Measurements from ENCODE around the gene RSRP1. TPM values are rescaled to one million over a fixed set of nuclear protein-coding genes. Genes with fewer than 3 reads are reported as not detected.

The RSRP1 gene
- polyA plus RNA-seq, 2 donors = 45.2 to 264 TPM

DNA sequence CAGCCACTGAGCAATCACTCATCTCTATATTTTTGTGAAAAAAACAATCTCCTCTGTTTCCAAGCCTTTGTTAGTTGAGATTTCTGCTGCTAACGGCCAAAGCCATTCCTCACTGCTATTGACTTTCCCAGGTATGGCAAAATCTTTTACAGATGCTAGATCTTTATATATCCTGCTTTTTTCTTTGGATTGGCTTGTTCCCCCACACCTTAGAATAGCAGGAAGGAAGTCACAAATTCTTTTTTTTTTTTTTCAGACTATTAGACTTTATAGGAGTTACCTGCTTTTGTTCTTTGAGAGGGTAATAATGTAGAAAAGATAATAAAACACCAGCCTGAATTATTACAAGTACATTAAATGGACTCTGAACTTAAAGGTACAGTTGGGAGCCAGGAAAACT is 39.2 kb downstream of the RSRP1 start:
- H3K36me3 ChIP-seq (ENCODE audit: control insufficient read depth in 2 of 2, insufficient read depth in 2 of 2, low read length in 1 of 2) = no peaks in the 10 kb centered on the region
- no peaks in the 10 kb centered on the region for H3K27me3 ChIP-seq (ENCODE audit: control insufficient read depth in 1 of 2, insufficient read depth in 2 of 2, low read length in 2 of 2)
- H3K4me1 ChIP-seq (ENCODE audit: control insufficient read depth in 2 of 2, insufficient read depth in 2 of 2, low read length in 1 of 2) = no peaks in the 10 kb centered on the region
- 58 to 73% methylated on average over 1 of the region's 1 CpG for WGBS, 2 donors
- no peaks in the 10 kb centered on the region for H3K9me3 ChIP-seq (ENCODE audit: control insufficient read depth in 2 of 2, insufficient read depth in 1 of 2, low read depth in 1 of 2, low read length in 1 of 2)
- H3K27ac ChIP-seq (ENCODE audit: low read depth in 2 of 2, low read length in 1 of 2) = no peak overlapping the region
- H3K4me3 ChIP-seq (ENCODE audit: low read depth in 1 of 2, low read length in 2 of 2) = no peak overlapping the region

DNA sequence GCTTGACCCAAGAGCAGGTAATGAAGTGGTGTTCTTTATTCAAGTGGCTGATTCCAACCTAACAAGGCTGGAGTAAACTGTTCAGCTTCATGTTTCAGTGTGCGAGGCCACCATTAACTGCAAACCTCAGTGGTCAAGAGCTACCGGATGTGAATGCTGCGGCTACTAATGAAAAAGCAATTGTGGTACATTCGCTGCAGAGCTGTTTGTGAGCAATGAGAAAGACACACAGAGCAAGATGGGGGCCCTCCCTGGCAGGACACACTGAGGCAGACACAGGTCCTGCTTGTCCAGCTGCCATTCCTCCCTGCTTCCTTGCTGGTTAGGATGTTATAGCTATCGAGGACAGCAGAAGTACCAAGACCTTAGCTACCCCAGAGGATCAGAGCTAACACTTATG is 41.1 kb downstream of the RSRP1 start:
- H3K9me3 ChIP-seq (ENCODE audit: control insufficient read depth in 2 of 2, insufficient read depth in 1 of 2, low read depth in 1 of 2, low read length in 1 of 2) = no peaks in the 10 kb centered on the region
- no peaks in the 10 kb centered on the region for H3K4me1 ChIP-seq (ENCODE audit: control insufficient read depth in 2 of 2, insufficient read depth in 2 of 2, low read length in 1 of 2)
- H3K4me3 ChIP-seq (ENCODE audit: low read depth in 1 of 2, low read length in 2 of 2) = no peak overlapping the region
- H3K36me3 ChIP-seq (ENCODE audit: control insufficient read depth in 2 of 2, insufficient read depth in 2 of 2, low read length in 1 of 2) = no peaks in the 10 kb centered on the region
- WGBS, 2 donors = 85% methylated on average over 5 of the region's 5 CpGs
- H3K27ac ChIP-seq (ENCODE audit: low read depth in 2 of 2, low read length in 1 of 2) = no peak overlapping the region
- no peaks in the 10 kb centered on the region for H3K27me3 ChIP-seq (ENCODE audit: control insufficient read depth in 1 of 2, insufficient read depth in 2 of 2, low read length in 2 of 2)

DNA sequence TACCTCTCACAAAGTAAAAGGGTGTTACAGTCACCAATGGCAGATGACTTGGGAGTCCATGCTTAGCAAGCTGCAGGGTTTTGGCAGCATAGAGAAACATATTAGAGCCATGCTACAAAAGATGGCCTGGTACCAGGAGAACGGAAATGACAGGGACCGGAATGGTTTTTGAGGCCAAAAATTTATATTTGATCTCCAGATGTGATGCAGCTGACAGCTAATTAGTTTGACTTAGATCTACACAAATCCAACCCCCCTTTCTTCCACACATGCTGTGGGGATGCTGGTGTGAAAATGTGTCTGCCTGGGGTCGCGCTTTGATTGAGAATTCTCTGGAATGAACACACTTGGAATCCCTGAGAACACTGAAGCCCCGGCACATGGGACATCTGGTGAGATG is 41.5 kb downstream of the RSRP1 start:
- Histone ChIP-seq H3K27ac (ENCODE audit: low read depth in 2 of 2, low read length in 1 of 2) (no peak overlapping the region), H3K9me3 (ENCODE audit: control insufficient read depth in 2 of 2, insufficient read depth in 1 of 2, low read depth in 1 of 2, low read length in 1 of 2) (no peaks in the 10 kb centered on the region), H3K4me3 (ENCODE audit: low read depth in 1 of 2, low read length in 2 of 2) (no peak overlapping the region), H3K4me1 (ENCODE audit: control insufficient read depth in 2 of 2, insufficient read depth in 2 of 2, low read length in 1 of 2) (no peaks in the 10 kb centered on the region), H3K27me3 (ENCODE audit: control insufficient read depth in 1 of 2, insufficient read depth in 2 of 2, low read length in 2 of 2) (no peaks in the 10 kb centered on the region), H3K36me3 (ENCODE audit: control insufficient read depth in 2 of 2, insufficient read depth in 2 of 2, low read length in 1 of 2) (no peaks in the 10 kb centered on the region)
- WGBS, 2 donors = 77 to 81% methylated on average over 5 of the region's 5 CpGs

DNA sequence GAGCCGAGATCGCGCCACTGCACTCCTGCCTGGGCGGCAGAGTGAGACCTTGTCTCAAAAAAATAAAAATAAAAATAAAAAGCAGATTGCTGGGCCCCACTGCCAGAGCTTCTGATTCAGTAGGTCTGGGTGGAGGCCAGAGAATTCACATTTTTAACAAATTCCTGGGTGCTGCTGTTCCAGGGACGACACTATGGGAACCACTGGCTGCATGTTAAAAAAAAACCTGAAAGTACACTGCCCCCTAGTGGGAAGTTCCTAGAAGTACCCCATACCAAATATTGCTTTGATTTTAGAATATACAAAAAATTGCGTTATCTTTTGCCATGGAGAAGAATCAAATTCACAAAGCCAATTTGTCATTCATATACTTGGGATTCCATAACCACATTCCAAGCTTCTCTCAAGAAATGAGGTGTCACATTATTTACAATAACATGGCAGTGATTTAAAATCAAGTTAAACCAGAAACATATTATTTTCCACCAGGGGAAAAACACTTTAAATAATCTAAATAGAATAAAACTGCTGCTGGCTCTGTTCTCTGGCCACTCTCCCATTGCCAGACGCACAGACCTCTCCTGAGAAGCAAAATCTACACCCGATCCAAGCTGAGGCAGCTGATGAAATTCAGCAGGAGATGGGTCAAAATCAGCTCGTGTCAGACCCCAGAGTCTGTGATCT is 42.3 kb downstream of the RSRP1 start:
- WGBS, 2 donors = 54 to 59% methylated on average over 9 of the region's 9 CpGs
- H3K27ac ChIP-seq (ENCODE audit: low read depth in 2 of 2, low read length in 1 of 2) = no peak overlapping the region
- H3K36me3 ChIP-seq (ENCODE audit: control insufficient read depth in 2 of 2, insufficient read depth in 2 of 2, low read length in 1 of 2) = no peaks in the 10 kb centered on the region
- no peak overlapping the region for H3K4me3 ChIP-seq (ENCODE audit: low read depth in 1 of 2, low read length in 2 of 2)
- no peaks in the 10 kb centered on the region for H3K4me1 ChIP-seq (ENCODE audit: control insufficient read depth in 2 of 2, insufficient read depth in 2 of 2, low read length in 1 of 2)
- no peaks in the 10 kb centered on the region for H3K27me3 ChIP-seq (ENCODE audit: control insufficient read depth in 1 of 2, insufficient read depth in 2 of 2, low read length in 2 of 2)
- H3K9me3 ChIP-seq (ENCODE audit: control insufficient read depth in 2 of 2, insufficient read depth in 1 of 2, low read depth in 1 of 2, low read length in 1 of 2) = no peaks in the 10 kb centered on the region

DNA sequence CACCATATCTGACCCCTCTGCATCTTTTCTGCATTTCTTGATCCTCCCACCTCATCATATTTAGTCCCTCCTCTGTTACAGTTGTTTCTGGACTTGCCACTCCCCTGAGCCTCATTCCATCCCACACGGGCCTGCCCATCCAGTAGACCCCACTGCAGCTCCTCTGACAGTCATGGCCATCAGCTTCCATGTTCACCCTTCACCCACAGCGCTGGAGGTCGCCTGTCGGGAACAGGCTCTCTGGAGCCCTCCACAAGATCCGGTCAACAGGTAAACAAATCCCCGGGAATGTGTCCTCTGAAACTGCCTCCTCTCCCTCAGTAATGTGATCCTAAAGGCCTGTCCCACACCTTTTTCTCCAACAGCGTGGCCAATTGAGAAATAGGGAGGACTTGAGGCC is 46.2 kb downstream of the RSRP1 start:
- Histone ChIP-seq H3K4me1 (ENCODE audit: control insufficient read depth in 2 of 2, insufficient read depth in 2 of 2, low read length in 1 of 2) (peaks cover 0 to 2% of the 10 kb centered on the region in 2 donors), H3K4me3 (ENCODE audit: low read depth in 1 of 2, low read length in 2 of 2) (no peak overlapping the region), H3K36me3 (ENCODE audit: control insufficient read depth in 2 of 2, insufficient read depth in 2 of 2, low read length in 1 of 2) (no peaks in the 10 kb centered on the region), H3K27ac (ENCODE audit: low read depth in 2 of 2, low read length in 1 of 2) (no peak overlapping the region), H3K9me3 (ENCODE audit: control insufficient read depth in 2 of 2, insufficient read depth in 1 of 2, low read depth in 1 of 2, low read length in 1 of 2) (no peaks in the 10 kb centered on the region), H3K27me3 (ENCODE audit: control insufficient read depth in 1 of 2, insufficient read depth in 2 of 2, low read length in 2 of 2) (no peaks in the 10 kb centered on the region)
- WGBS, 2 donors = 87 to 88% methylated on average over 7 of the region's 7 CpGs

DNA sequence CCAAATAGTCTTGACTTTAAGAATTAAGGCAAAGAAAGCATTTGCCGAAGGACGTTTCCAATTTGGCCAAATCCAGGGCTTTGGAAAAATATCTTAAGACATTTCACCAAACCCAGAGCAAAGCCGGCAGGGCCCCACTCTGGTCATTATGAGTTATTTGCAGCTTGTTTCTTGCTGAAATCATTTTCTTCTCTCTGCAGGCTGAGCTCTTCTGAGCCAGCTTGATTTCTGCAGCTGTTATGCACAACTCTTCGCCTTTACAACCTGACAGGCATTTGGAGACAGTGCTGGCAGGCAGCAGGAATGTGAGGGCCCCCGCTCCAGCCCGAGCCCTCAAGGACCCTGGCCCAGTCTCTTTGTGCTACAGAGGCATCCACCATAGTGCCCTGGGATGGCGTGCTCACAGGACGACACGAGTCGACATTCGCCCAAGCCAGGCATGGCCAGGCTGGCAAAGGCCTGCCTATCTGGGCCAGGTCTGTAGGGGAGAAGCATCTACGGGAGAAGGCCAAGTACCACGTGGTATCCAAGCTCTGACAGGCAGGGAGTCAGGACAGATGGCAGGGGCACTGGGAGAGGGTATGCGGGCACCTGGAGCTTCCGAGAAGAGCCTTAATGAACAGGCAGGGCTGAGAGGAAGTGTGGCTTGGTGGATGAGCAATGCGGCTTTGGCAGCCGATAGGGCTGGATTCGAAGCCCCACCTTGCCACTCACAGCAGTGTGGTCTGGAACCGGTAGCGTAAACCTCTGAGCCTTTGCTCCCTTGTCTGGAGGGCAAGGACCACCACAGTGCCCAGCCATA is 47.2 kb downstream of the RSRP1 start:
- Histone ChIP-seq H3K36me3 (ENCODE audit: control insufficient read depth in 2 of 2, insufficient read depth in 2 of 2, low read length in 1 of 2) (no peaks in the 10 kb centered on the region), H3K27me3 (ENCODE audit: control insufficient read depth in 1 of 2, insufficient read depth in 2 of 2, low read length in 2 of 2) (no peaks in the 10 kb centered on the region), H3K9me3 (ENCODE audit: control insufficient read depth in 2 of 2, insufficient read depth in 1 of 2, low read depth in 1 of 2, low read length in 1 of 2) (no peaks in the 10 kb centered on the region), H3K4me1 (ENCODE audit: control insufficient read depth in 2 of 2, insufficient read depth in 2 of 2, low read length in 1 of 2) (peaks cover under 1 to 8% of the 10 kb centered on the region in 2 donors), H3K4me3 (ENCODE audit: low read depth in 1 of 2, low read length in 2 of 2) (no peak overlapping the region), H3K27ac (ENCODE audit: low read depth in 2 of 2, low read length in 1 of 2) (no peak overlapping the region)
- 73 to 85% methylated on average over 20 of the region's 20 CpGs for WGBS, 2 donors

DNA sequence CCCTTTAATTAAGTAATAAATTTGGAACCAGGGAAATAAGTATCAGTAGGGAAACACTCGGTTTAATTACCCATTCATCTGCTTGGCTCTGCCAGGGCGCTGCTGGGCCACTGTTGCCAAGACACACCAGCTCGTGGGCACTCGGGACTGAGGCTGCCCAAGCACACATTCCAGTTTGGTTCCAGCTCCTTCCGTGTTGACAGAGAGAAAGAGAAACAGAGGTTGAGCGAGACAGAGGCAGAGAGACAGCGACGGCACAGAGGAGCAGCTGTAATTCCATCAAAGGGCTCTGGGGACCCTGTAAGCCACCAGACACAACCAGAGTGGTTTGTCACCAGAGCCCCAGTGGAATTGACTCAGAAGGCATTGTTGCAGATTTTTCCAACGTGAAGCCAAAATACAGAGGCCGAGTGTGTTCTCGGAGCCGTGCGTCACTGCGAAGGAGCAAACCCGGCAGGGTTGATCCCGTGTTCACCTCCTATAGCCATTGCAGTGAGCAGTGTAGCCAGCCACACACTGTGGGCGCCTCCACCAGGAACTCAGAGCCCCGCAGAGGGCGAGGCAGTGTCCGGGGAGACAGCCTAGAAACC is 48.5 kb downstream of the RSRP1 start:
- Histone ChIP-seq H3K36me3 (ENCODE audit: control insufficient read depth in 2 of 2, insufficient read depth in 2 of 2, low read length in 1 of 2) (no peaks in the 10 kb centered on the region), H3K27ac (ENCODE audit: low read depth in 2 of 2, low read length in 1 of 2) (no peak overlapping the region), H3K9me3 (ENCODE audit: control insufficient read depth in 2 of 2, insufficient read depth in 1 of 2, low read depth in 1 of 2, low read length in 1 of 2) (no peaks in the 10 kb centered on the region), H3K4me3 (ENCODE audit: low read depth in 1 of 2, low read length in 2 of 2) (no peak overlapping the region), H3K27me3 (ENCODE audit: control insufficient read depth in 1 of 2, insufficient read depth in 2 of 2, low read length in 2 of 2) (no peaks in the 10 kb centered on the region), H3K4me1 (ENCODE audit: control insufficient read depth in 2 of 2, insufficient read depth in 2 of 2, low read length in 1 of 2) (peaks cover 3 to 18% of the 10 kb centered on the region in 2 donors)
- 54 to 59% methylated on average over 20 of the region's 20 CpGs for WGBS, 2 donors

DNA sequence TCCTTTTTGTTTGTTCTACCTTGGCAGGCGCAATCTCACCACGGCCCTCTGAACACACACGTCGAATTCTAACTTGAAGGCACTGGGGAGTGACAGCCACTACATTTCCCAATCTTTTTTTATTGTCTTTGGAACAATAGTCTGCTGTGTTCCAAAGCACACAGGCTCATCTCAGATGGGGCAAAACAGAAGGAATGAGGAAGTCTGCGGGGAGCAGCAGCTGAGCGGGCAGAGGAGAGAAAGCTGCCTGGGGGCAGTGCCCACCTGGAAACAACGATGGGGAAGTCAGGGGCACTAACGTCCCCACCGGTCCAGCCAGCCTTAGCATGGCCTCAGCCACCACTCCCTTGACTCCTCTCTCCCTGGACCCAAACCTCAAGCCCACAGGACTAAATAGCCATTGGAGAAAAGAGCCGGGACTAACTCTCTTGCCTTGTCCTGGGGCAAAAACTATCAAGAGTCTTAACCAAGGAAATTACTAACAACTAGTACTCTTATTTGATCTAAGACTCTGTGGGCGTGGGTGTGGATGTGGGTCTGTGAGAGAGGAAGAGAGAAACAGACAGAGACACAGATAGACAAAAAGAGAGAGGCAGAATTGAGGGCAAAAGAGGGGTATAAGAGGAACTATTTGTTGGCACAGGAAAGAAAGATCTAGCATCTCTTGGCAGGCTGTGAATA is 49.1 kb downstream of the RSRP1 start:
- H3K27ac ChIP-seq (ENCODE audit: low read depth in 2 of 2, low read length in 1 of 2) = no peak overlapping the region
- H3K27me3 ChIP-seq (ENCODE audit: control insufficient read depth in 1 of 2, insufficient read depth in 2 of 2, low read length in 2 of 2) = no peaks in the 10 kb centered on the region
- peaks cover 3 to 18% of the 10 kb centered on the region in 2 donors for H3K4me1 ChIP-seq (ENCODE audit: control insufficient read depth in 2 of 2, insufficient read depth in 2 of 2, low read length in 1 of 2)
- no peaks in the 10 kb centered on the region for H3K36me3 ChIP-seq (ENCODE audit: control insufficient read depth in 2 of 2, insufficient read depth in 2 of 2, low read length in 1 of 2)
- no peak overlapping the region for H3K4me3 ChIP-seq (ENCODE audit: low read depth in 1 of 2, low read length in 2 of 2)
- 35 to 39% methylated on average over 11 of the region's 11 CpGs for WGBS, 2 donors
- no peaks in the 10 kb centered on the region for H3K9me3 ChIP-seq (ENCODE audit: control insufficient read depth in 2 of 2, insufficient read depth in 1 of 2, low read depth in 1 of 2, low read length in 1 of 2)

- H3K9me3 ChIP-seq (ENCODE audit: control insufficient read depth in 2 of 2, insufficient read depth in 1 of 2, low read depth in 1 of 2, low read length in 1 of 2) = no peaks in the 10 kb centered on the region
- H3K4me3 ChIP-seq (ENCODE audit: low read depth in 1 of 2, low read length in 2 of 2) = no peak overlapping the region
- peaks cover 3 to 18% of the 10 kb centered on the region in 2 donors for H3K4me1 ChIP-seq (ENCODE audit: control insufficient read depth in 2 of 2, insufficient read depth in 2 of 2, low read length in 1 of 2)
- no peak overlapping the region for H3K27ac ChIP-seq (ENCODE audit: low read depth in 2 of 2, low read length in 1 of 2)
- H3K36me3 ChIP-seq (ENCODE audit: control insufficient read depth in 2 of 2, insufficient read depth in 2 of 2, low read length in 1 of 2) = no peaks in the 10 kb centered on the region
- 83 to 84% methylated on average over 20 of the region's 20 CpGs for WGBS, 2 donors
- no peaks in the 10 kb centered on the region for H3K27me3 ChIP-seq (ENCODE audit: control insufficient read depth in 1 of 2, insufficient read depth in 2 of 2, low read length in 2 of 2)
Measured at GRCh38 chr1:25197235-25197975, 49.8 kb downstream of the RSRP1 start.

Measured in esophagus (tissue), 2 donors.